Middle frontal gyrus (tissue), 1 donor: ENCODE data around the gene ARPC2.

Experiments
- DNase-seq: peaks from one replicate; pipeline ENCODE4 v3.0.0-alpha.2; 2015; ENCODE audit warnings: low spot score; ENCODE audit errors: extremely low spot score

Gene ARPC2

DNA sequence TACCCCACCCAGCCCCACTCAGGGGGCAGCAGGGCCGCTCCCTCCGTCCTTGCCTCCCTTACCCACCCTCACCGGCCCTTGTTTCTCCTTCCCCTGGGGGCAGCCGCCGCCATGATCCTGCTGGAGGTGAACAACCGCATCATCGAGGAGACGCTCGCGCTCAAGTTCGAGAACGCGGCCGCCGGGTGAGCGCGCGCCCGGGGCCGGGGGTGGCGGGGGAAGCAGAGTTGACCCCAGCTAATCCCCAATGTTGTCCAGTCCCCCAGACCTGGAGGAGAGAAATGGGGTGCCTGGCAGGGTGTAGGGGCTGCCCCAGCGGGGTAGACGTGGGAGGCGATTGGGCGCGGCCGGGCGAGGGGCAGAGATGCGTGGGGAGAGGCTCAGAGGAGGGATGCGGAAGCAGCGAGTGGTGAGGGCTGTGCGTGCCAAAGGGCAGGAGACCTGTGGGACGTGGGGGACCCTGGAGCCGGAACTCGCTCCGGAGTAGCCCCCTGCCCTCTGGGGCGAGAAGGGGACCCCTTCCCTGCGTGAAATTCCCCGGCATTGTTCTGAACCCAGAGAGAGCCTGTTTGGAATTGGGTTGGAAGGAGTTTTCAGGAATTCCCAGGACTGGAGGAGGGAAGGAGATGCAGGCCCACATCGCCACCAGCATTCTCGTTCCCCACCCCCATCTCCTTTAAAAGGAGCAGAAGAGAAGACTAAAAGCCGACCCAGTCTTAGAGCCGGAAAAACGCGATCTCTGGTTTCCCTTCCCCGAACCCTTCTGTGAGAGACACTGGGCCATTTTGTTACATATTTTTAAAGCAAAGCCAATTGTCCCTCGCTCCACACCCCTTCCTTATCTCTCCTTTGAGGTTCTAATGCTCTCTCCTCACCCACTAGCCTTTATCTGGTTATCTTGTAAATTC, 625 bp downstream of the ARPC2 start:
- DNase-seq, result no peak

DNA sequence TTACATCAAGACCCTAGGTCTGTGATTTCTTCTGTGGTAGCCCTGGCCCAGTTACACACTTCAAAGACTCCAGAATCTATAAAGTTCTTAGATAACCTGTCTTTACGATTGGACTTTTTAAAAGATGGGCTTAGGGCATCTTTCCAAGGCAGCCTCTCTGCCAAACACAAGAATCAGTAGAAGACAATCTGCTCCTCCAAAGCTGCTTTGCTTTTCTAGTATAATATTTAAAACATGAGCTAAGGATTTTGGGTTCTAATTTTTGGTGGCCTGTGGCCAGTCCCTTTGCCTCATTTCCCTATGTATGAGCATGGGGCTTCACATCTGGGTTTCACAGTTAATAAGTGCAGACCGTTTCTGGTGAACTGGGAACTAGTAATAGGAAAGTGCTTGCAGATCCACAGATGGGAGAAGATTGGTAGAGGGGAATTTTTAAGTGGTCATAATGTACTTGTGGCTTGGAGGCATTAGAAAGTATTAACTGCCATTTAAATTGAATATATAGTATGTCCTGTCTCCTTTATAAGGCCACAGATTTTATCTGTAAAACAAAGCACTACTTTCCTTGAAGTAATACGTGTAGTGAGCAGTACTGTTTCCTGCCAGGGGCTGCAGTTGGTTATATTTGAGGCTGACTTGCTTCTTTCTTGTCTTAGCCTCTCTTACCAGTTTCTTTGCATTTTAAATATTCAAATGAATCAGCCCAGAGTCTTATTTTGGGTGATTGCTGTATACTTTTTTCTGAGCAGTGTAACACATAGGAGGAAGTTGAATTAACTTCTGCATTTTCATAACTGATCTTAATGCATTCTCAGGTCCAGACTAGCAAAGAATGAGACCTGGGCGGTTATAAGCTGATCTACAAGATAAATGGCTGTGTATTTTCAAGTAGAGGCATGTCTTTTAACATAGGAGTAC, 1.5 kb downstream of the ARPC2 start:
- DNase-seq, result peak; percentile 8

DNA sequence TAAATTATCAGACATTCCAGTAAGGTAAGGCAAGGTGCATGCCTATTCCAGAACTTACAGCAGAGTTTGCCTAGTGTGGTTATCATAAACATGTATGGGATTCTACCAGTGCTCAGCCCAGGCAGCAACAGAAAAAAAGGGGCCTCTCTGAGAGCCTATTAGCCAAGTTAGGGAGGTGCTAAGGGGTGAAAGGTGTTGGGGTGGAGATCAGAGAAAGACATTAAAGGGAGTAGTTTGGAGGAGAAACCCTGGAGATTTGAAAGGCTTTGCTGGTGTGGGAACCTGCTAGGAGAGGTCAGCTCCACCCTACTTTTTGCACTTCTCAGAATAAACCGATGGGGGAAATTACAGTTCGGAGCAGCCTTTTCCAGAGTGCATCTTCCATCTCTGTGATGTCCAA, 2.9 kb downstream of the ARPC2 start:
- DNase-seq, result no peak

DNA sequence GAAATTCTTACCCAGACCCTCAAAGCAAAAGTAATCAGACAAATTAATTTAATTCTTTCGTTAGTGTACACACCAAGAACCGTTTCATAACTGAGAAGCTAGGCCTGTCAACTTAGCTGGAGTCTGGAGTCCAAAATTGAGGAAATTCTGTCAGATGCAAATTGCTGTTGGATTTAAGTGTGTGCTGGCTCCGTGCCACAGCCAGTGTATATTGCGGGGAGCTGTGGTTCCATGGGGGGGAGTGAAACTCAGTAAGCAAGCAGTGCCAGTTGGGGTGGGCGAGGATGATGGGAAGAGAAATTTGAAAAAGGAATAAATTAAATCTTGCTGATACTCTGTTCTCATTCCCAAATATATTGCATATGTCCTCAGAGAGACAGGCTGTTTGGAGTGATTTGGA, 4.0 kb downstream of the ARPC2 start:
- DNase-seq, result no peak

DNA sequence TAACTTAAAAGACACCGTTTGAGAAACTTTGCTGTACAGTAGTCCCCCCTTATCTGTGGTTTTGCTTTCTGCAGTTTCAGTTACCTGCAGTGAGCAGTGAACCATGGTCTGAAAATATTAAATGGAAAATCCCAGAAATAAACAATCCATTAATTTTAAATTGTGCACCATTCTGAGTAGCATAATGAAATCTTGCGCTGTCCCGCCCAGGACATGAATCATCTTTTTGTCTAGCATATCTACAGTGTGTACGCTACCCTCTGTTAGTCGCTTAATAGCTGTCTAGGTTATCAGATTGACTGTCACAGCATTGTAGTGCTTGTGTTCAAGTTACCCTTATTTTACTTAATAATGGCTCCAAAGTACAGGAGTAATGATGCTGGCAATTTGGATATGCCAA, 6.1 kb downstream of the ARPC2 start:
- DNase-seq, result no peak

DNA sequence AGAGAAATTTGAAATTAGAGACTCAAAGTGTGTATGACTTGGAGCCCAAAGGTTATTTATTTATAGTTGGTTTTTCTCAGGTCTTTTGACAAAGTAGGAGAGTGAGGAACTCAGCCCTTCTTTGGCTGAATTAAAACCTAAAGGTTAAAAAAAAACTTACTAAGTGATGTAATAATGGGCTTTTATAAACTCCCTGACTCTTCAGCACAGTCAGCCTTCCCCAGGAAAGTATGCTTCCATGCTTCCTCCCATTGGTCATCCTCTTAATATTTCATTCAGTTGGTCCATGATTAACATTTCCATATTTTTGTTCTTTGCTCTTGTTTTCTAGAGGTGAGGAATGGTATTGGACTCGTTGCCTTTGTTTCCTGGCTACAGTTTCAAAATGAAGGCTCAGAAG, 7.2 kb downstream of the ARPC2 start:
- DNase-seq, result no peak

DNA sequence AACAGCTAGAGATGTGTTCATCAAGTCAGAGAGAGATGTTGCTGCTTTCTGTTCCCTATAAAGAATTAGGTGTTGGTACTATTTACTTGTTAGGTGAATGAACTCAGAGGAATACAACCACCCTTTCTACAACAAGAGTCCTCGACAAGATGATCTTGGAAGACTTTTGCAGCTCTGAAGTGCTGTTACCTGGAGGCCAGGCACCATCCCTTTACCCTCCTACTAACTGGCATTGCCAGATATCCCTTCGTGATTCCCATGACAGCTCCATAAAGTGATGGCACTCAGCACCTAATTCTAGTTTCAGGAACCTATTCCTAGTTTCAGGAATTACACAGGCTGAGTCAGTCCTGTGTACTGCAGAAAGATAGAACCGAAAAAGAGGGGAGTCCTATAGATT, 9.9 kb downstream of the ARPC2 start:
- no peak for DNase-seq

DNA sequence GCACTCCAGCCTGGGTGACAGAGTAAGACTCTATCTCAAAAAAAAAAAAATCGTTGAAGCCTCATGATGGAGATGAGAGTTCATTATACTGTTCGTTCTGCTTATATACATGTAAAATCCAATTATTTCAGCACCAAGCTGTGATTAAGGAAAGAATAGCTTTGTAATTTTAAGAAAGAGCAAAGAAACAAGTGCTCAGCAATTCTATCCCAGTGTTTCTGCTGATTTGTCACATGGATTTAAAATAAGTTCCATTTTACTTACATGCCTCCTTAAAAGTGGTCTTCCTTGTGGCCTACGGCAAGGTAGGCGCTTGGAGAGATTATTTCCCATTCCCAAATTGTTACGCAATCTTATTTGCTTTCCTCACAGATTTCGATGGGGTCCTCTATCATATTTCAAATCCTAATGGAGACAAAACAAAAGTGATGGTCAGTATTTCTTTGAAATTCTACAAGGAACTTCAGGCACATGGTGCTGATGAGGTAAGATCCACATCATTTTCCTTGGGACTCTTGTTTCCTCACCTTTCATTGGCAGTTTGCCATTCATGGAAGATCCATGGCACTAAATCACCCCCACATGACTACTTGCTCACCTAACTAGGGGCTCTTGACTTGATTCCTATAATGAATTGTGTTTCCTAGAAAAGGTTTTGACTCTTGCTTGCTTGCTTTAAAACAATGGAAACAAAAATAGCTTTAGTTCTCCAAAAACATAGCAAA, 11.5 kb downstream of the ARPC2 start:
- DNase-seq, result no peak

DNA sequence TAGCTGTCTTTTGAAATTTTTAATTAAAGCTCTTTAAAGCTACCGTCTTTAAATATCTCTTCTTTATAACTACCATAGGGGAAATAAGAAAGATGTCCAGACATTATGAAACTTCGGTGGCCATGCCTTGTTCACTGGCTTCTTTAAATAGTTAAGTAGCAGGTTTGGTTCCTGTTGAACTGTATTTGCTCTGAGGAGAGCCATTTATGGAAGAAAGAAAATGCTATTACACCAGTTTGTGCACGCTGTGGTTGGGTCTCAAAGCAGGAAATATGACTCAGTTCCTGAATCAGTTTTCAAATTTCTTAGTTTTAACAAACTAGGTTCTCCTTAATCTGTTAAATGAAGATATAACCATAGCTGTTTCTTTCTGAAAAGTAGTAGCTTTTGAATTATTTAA, 12.2 kb downstream of the ARPC2 start:
- DNase-seq, result no peak

DNA sequence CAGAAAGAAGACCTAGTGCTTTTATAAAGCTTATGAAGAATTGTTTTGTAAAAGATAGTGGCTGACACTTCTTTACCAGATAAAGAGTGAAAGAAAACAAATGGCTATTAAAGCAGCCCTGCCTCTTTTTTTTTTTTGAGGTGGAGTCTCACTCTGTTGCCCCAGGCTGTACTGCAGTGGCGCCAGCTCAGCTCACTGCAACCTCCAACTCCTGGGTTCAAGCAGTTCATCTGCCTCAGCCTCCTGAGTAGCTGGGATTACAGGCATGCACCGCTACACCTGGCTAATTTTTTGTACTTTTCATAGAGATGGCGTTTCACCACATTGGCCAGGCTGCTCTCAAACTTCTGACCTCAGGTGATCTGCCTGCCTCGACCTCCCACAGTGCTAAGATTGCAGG, 12.9 kb downstream of the ARPC2 start:
- no peak for DNase-seq

DNA sequence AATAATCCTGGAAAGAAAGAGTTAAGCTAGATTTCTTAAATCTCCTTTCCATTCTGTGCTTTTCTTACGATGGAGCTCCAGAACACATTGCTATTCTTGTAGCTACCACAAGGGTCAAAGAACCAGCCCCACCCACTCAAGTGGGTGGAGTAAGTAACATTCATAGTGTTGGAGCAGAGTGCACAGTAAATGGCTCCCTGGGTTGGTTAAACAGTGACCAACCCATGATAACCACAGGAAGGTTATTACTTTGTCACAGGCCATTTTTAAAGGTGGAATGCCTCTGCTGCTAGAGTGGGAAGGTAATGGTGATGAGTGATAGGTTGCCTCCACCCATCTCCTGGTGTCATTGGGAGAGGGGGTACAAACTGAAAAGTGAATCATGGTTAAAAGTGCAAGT, 13.9 kb downstream of the ARPC2 start:
- DNase-seq, result no peak

DNA sequence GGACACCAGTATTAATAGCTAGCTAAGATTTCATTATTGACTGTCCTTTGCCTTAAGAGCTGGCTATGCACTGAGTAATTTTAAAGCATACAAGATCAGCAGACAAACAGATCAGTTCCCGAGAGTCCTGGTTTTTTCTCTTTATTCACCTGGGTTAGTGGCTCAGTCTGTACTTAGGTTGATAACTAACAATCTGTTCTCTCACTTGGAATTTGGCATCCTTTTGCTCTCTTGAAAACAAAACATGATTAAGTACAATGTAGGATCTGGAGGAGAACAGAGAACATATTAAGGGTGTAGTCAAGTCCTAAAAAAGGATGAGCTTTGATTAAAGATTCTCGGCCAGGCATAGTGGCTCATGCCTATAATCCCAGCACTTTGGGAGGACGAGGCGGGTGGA, 16.6 kb downstream of the ARPC2 start:
- no peak for DNase-seq

DNA sequence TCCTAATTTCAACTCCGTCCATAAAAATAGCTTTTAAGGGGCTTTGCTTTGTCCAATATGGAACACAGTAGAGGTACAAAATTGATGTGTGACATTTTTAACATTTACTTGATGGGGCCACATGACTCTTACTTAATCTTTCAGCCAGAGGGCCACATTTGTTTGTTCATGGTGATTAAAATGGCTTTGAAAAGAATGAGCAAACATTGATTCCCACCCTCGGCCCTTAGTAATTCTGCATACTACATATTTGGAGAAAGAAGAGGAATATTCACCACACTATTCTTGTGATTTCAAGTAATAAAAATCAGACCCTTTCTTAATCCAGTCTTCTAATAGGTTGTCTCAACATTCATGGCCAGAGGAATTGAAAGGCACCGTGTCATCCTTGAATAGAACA, 17.5 kb downstream of the ARPC2 start:
- no peak for DNase-seq

DNA sequence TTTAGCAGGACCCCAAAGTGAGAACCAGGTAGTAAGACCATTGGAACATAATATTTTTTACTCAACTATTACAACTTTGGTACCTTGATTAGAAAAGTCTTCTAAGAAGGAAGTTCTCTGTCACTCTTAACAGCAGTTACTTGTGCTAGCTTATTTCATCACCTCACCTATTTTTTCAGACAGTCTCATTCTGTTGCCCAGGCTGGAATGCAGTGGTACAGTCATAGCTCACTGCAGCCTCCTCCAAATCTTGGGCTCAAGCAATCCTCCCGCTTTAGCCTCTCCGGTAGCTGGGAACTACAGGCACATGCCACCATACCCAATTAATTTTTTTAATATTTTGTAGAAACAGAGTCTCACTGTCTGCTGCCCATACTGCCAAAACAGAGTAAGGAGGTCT, 18.0 kb downstream of the ARPC2 start:
- DNase-seq, result no peak

DNA sequence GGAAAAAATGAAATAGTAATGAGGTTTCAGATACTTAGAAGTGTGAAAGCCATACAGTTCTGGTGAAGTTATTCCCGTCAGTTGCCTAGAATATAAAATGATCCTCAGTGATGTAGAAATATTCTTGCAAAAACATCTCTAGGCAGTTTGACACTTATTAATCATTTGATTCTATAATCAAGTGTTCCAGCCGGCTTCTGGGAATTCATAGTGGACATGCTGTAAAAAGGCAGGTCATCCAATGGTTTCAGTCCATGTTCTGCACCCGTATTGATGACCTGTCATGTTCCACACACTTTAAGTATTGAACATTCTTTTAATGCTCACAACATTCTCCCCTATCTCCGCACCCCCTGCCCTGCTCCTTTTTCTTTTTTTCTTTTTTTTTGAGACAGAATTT, 19.8 kb downstream of the ARPC2 start:
- no peak for DNase-seq

DNA sequence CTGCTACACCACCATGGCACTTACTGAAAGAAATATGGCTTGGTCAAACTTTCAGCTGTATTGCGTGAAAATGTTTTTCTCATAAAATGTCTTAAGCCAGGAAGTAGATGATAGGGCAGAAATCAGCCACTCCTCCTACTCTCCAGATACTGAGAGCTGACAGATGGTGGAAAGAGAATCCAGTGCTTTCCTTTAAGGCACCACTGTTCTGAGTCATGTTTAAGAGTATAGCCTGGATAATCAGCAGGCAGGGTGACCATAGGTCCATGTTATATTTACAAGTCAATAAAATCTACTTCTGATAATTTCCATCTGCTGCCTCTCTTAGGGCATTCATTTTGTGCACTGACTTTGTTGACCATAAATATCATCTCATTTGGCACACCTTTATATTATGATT, 21.9 kb downstream of the ARPC2 start:
- DNase-seq, result no peak

DNA sequence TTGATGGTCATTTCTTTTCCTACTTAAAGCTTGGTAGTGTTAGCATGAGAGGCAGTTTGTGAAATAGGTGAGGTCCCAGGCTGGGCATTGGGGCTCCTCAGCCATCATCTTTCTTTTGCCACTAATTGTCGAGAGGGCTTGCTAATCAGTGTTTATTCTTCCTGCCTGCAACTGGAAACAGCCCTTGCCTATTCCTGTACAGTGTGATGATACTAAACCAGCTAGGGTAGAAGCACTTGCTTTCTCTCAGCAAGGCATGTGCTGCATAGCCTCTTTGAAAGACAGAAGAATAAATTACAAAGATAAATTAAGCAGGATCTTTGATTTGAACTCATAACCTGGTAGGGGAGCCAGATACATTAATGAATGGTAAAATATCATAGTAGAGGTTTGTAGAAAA, 27.2 kb downstream of the ARPC2 start:
- no peak for DNase-seq

DNA sequence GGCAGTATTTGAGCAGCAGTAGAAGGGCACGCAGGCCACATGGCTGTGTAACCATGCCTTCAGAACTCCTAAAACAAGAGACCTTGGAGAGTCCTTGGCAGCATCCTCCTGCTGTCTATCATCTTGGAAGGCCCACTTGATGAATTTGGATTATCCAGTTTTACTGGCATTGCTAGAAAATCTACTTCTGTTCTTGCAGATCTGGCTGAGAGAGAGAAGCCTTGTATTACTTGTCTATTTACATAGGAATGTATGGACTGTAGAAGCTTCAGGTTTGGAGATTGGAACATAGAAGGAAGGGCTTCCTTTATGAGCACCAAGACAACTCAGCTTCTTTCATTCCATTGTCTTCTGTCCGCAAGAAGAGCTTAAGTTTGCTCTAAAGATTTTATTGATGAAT, 27.7 kb downstream of the ARPC2 start:
- no peak for DNase-seq

DNA sequence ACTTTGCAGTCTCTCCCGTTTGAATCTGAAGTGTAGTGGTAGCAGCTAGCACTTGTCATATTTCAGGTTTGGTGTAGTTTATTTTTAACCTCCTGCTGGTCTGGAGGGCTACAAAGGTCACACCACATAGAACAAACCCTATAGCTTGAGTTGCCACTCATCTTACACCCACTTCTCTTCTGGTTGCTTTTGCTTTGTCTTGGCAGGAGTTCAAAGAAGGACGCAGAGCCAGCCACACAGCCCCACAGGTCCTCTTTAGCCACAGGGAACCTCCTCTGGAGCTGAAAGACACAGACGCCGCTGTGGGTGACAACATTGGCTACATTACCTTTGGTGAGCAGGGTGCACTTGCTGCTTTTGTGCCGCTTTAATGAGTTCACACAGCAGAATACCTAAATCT, 28.2 kb downstream of the ARPC2 start:
- no peak for DNase-seq

DNA sequence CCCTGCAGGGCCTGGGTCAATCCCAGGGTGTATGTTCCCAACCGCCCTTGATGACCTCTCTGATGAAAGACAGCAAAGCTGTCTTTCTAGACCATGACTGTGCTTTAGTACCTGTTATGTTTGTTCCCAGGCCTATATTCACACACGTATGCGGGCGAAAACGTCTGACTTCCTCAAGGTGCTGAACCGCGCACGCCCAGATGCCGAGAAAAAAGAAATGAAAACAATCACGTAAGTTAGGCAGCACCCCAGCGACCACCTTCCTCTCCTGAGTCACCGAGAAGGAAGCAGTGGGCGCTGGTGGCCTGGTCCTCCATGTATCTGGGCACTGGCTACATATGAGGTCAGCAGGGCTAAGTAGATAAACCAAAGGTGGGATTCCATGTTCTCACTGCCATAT, 32.7 kb downstream of the ARPC2 start:
- DNase-seq, result no peak

DNA sequence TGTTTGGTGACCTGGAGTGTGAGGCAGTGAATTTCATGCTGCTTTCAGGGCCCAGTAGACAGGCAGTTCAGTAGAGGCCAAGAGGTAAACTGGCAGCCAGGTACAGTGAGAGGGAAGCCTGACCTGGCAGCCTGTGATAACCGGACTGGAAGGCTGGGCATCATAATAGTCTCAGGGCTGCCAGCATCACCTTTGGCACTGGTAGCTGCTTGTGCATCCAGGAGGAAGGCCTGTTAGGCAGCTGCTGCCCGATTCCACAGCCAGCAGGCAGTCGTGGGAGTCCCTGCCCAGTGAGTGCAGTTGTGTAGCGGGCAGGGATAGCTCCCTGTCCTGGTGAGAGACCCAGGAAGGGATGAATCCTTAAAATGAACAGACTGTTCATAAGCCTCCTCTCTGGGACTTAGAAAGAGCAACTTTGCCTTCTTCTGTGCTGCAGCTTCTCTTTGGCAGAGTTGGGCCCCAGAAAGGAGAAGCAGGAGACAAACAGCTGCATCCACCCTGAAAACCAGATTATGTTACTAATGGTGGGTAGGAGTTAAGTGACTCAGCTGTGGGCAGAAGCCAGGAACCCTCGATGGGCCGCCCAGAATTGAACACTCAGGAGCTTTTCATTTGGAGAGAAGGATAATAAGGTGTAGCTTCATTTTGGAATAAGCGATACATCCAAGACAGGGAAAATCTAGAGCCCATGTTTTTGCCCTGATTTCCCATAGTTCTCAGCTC, 35.7 kb downstream of the ARPC2 start:
- DNase-seq, result no peak
